ENCODE measurements around the gene ENDOV. TPM values are rescaled to one million over a fixed set of nuclear protein-coding genes. Genes with fewer than 3 reads are reported as not detected.
A peak's percentile ranks its signal among the peaks of the same experiment; 100 is the strongest.

The ENDOV gene
- total RNA-seq, 2 donors from 2014 or later, result 8.3 to 17.5 TPM

GRCh38 chr17:80477647-80478478 is 62.9 kb downstream of the ENDOV start:
- WGBS, 2 donors, result 2 to 4% methylated on average over 25 to 82 of the region's 103 CpGs
- peaks cover 0 to 52% of the 10 kb centered on the region in 2 donors for H3K27me3 ChIP-seq
- H3K9me3 ChIP-seq, result no peaks in the 10 kb centered on the region
- TF ChIP-seq POLR2A (IDR thresholded peaks at IDR 0.05), result no peak
- TF ChIP-seq, protein P1, sequence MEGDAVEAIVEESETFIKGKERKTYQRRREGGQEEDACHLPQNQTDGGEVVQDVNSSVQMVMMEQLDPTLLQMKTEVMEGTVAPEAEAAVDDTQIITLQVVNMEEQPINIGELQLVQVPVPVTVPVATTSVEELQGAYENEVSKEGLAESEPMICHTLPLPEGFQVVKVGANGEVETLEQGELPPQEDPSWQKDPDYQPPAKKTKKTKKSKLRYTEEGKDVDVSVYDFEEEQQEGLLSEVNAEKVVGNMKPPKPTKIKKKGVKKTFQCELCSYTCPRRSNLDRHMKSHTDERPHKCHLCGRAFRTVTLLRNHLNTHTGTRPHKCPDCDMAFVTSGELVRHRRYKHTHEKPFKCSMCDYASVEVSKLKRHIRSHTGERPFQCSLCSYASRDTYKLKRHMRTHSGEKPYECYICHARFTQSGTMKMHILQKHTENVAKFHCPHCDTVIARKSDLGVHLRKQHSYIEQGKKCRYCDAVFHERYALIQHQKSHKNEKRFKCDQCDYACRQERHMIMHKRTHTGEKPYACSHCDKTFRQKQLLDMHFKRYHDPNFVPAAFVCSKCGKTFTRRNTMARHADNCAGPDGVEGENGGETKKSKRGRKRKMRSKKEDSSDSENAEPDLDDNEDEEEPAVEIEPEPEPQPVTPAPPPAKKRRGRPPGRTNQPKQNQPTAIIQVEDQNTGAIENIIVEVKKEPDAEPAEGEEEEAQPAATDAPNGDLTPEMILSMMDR (IDR thresholded peaks at IDR 0.05), result peak in 2 of 7 experiments; percentile 11 to 30
- ATAC-seq, result peak; percentile 33
- peak in 1 of 4 donors; percentile 35 for DNase-seq
- intact Hi-C loops (cut with DNase I), result no loop called here
- H3K4me3 ChIP-seq, result no peak overlapping the region
- no peak overlapping the region for H3K27ac ChIP-seq
- H3K36me3 ChIP-seq (replicated peaks in 1 of 2; ENCODE audit: insufficient read depth in 1 of 2, low read depth in 2 of 2), result no peaks in the 10 kb centered on the region
- peaks cover 43% of the 10 kb centered on the region for H3K4me1 ChIP-seq

- Histone ChIP-seq H3K27me3 (peaks cover 0 to 52% of the 10 kb centered on the region in 2 donors), H3K4me1 (peaks cover 43% of the 10 kb centered on the region), H3K4me3 (no peak overlapping the region), H3K27ac (no peak overlapping the region), H3K36me3 (replicated peaks in 1 of 2; ENCODE audit: insufficient read depth in 1 of 2, low read depth in 2 of 2) (no peaks in the 10 kb centered on the region), H3K9me3 (no peaks in the 10 kb centered on the region)
- ATAC-seq (no peak), DNase-seq (no peak)
- 14 to 20% methylated on average over 18 to 36 of the region's 51 CpGs for WGBS, 2 donors
- intact Hi-C loops (cut with DNase I), result no loop called here
- TF ChIP-seq, protein P1 (IDR thresholded peaks at IDR 0.05), result no peak
- no peak for TF ChIP-seq POLR2A (IDR thresholded peaks at IDR 0.05)
Observed at GRCh38 chr17:80478487-80479245, 63.7 kb downstream of the ENDOV start.

DNA sequence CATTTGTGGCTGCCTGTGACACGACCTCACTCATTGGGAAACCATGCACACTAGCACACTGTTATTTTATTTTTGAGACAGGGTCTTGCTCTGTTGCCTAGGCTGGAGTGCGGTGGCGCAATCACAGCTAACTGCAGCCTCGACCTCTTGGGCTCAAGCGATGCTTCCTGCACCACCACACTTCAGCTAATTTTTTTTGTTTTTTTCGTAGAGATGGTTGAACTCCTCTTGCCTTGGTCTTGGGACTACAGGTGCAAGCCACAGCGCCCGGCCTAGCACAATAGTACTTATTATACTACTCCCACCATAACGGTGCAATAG is 64.2 kb downstream of the ENDOV start:
- Histone ChIP-seq H3K9me3 (no peaks in the 10 kb centered on the region), H3K4me3 (no peak overlapping the region), H3K36me3 (replicated peaks in 1 of 2; ENCODE audit: insufficient read depth in 1 of 2, low read depth in 2 of 2) (no peaks in the 10 kb centered on the region), H3K27me3 (peaks cover 0 to 50% of the 10 kb centered on the region in 2 donors), H3K4me1 (peaks cover 43% of the 10 kb centered on the region), H3K27ac (no peak overlapping the region)
- DNase-seq (no peak), ATAC-seq (no peak)
- 52 to 69% methylated on average over 8 to 9 of the region's 9 CpGs for WGBS, 2 donors
- TF ChIP-seq, protein P1 (IDR thresholded peaks at IDR 0.05), result no peak
- TF ChIP-seq POLR2A (IDR thresholded peaks at IDR 0.05), result no peak
- intact Hi-C loops (cut with DNase I), result no loop called here

- WGBS, 2 donors, result 77 to 88% methylated on average over 7 of the region's 7 CpGs
- intact Hi-C loops (cut with DNase I), result no loop called here
- DNase-seq (no peak), ATAC-seq (no peak)
- Histone ChIP-seq H3K4me1 (peaks cover 35% of the 10 kb centered on the region), H3K4me3 (no peak overlapping the region), H3K27ac (no peak overlapping the region), H3K36me3 (replicated peaks in 1 of 2; ENCODE audit: insufficient read depth in 1 of 2, low read depth in 2 of 2) (no peaks in the 10 kb centered on the region), H3K9me3 (no peaks in the 10 kb centered on the region), H3K27me3 (peaks cover 0 to 39% of the 10 kb centered on the region in 2 donors)
- TF ChIP-seq, protein P1 (IDR thresholded peaks at IDR 0.05), result no peak
- TF ChIP-seq POLR2A (IDR thresholded peaks at IDR 0.05), result no peak
Observed at GRCh38 chr17:80480248-80480647, 65.3 kb downstream of the ENDOV start.

Measured in body of pancreas (tissue), 4 donors.